ENCODE measurements around the gene ANXA8L1. TPM values are rescaled to one million over a fixed set of nuclear protein-coding genes. Genes with fewer than 3 reads are reported as not detected.
"Not testable (repeated sequence)": the region's sequence is repeated elsewhere in the genome, so short reads cannot be mapped to it uniquely, and the experiment has no call there.

ANXA8L1 gene
- total RNA-seq, 2 experiments from 2014 or later: not detected

GRCh38 chr10:46396441-46397279 lies 21.1 kb downstream of the ANXA8L1 start:
- POLR2A ChIA-PET, CTCF ChIA-PET: not testable (repeated sequence)

GRCh38 chr10:46397767-46398166 lies 22.2 kb downstream of the ANXA8L1 start:
- POLR2A ChIA-PET, CTCF ChIA-PET: not testable (repeated sequence)

GRCh38 chr10:46398212-46398886 lies 22.8 kb downstream of the ANXA8L1 start:
- CTCF ChIA-PET, POLR2A ChIA-PET: not testable (repeated sequence)

- CTCF ChIA-PET, POLR2A ChIA-PET: not testable (repeated sequence)
These were observed 34.0 kb downstream of the ANXA8L1 start for GRCh38 chr10:46409556-46409955.

- CTCF ChIA-PET, POLR2A ChIA-PET: not testable (repeated sequence)
These were observed 35.5 kb downstream of the ANXA8L1 start for GRCh38 chr10:46411123-46411522.

GRCh38 chr10:46412665-46413064 lies 37.1 kb downstream of the ANXA8L1 start:
- POLR2A ChIA-PET, CTCF ChIA-PET: not testable (repeated sequence)

GRCh38 chr10:46415291-46415690 lies 39.7 kb downstream of the ANXA8L1 start:
- POLR2A ChIA-PET, CTCF ChIA-PET: not testable (repeated sequence)

GRCh38 chr10:46418283-46418682 lies 42.7 kb downstream of the ANXA8L1 start:
- POLR2A ChIA-PET, CTCF ChIA-PET: not testable (repeated sequence)

GRCh38 chr10:46419570-46420379 lies 44.2 kb downstream of the ANXA8L1 start:
- CTCF ChIA-PET, POLR2A ChIA-PET: not testable (repeated sequence)

- POLR2A ChIA-PET, CTCF ChIA-PET: not testable (repeated sequence)
These were observed 48.0 kb downstream of the ANXA8L1 start for GRCh38 chr10:46423550-46423949.

GRCh38 chr10:46440942-46441341 lies 65.4 kb downstream of the ANXA8L1 start:
- POLR2A ChIA-PET, CTCF ChIA-PET: not testable (repeated sequence)

Other genes starting within 250 kb of the ANXA8L1 start
- gene ANTXRL, start 88.8 kb upstream of the ANXA8L1 start, total RNA-seq: not detected
- not detected for gene NPY4R, start 90.2 kb downstream of the ANXA8L1 start, total RNA-seq
- gene GPRIN2, start 180.9 kb downstream of the ANXA8L1 start, total RNA-seq: not detected
- under 1 TPM; 0.42 to 0.63 TPM for gene SYT15, start 203.4 kb downstream of the ANXA8L1 start, total RNA-seq